Measurements from ENCODE around the gene OAT. TPM values are rescaled to one million over a fixed set of nuclear protein-coding genes. Genes with fewer than 3 reads are reported as not detected.

OAT gene
- total and polyA plus RNA-seq, 2 donors from 2014 or later: 44.1 to 76.6 TPM

DNA sequence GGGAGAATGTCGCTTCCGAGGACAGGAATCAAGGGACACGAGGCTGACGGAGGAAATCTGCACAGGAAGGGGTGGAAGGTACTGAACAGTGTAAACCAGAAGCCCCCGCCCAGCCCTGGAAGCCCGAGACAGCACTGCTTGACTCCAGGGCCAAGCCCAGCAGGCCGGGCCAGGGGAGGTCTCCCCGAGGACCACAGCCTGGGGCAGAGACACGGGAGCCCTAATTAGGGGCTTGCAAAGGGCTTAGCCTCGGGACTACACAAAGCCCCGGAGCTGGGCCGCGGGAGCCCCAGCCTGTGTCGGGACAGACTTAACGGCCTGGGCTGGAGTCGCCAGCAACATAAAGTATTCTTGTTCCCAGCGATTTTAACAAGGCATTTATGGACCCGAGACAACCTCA is 50.8 kb downstream of the OAT start:
- intact Hi-C loops (cut with DNase I): no loop called here
- Histone ChIP-seq H3K27ac (ENCODE audit: low read depth in 2 of 2, low read length in 2 of 2) (no peak overlapping the region), H3K4me3 (ENCODE audit: low read length in 3 of 3) (no peak overlapping the region), H3K4me1 (ENCODE audit: control insufficient read depth in 2 of 3, insufficient read depth in 2 of 3, low read depth in 1 of 3, low read length in 3 of 3) (no peaks in the 10 kb centered on the region), H3K9me3 (ENCODE audit: control insufficient read depth in 2 of 3, insufficient read depth in 1 of 3, low read length in 3 of 3) (no peaks in the 10 kb centered on the region), H3K36me3 (ENCODE audit: control insufficient read depth in 2 of 3, insufficient read depth in 3 of 3, low read length in 3 of 3) (no peaks in the 10 kb centered on the region), H3K9ac (ENCODE audit: low read length in 3 of 3) (no peak overlapping the region), H3K27me3 (ENCODE audit: control insufficient read depth, insufficient read depth, low read length) (no peaks in the 10 kb centered on the region)
- DNase-seq (no peak), FAIRE-seq (no peak)
- TF ChIP-seq, protein P1, sequence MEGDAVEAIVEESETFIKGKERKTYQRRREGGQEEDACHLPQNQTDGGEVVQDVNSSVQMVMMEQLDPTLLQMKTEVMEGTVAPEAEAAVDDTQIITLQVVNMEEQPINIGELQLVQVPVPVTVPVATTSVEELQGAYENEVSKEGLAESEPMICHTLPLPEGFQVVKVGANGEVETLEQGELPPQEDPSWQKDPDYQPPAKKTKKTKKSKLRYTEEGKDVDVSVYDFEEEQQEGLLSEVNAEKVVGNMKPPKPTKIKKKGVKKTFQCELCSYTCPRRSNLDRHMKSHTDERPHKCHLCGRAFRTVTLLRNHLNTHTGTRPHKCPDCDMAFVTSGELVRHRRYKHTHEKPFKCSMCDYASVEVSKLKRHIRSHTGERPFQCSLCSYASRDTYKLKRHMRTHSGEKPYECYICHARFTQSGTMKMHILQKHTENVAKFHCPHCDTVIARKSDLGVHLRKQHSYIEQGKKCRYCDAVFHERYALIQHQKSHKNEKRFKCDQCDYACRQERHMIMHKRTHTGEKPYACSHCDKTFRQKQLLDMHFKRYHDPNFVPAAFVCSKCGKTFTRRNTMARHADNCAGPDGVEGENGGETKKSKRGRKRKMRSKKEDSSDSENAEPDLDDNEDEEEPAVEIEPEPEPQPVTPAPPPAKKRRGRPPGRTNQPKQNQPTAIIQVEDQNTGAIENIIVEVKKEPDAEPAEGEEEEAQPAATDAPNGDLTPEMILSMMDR (IDR thresholded peaks at IDR 0.05; ENCODE audit: borderline replicate concordance, extremely low read depth, insufficient read depth): no peak

DNA sequence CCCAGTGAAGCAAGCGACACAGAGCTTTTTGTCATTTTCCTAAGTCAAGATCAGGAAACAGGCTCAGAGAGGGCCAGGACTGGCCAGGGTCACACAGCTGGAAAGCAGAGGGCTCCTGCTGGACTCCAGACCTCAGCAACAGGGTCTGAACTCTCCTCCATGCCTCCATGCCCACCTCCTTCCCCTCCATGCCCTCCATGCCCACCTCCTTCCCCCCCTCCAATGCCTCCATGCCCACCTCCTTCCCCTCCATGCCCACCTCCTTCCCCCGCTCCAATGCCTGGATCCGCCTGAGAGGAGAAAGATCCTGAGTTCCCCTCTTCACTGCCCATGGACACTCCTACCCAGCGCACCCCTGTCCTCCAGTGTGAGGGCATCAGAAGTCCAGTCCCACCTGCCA is 51.3 kb downstream of the OAT start:
- no peaks in the 10 kb centered on the region for H3K27me3 ChIP-seq (ENCODE audit: control insufficient read depth, insufficient read depth, low read length)
- TF ChIP-seq, protein P1 (IDR thresholded peaks at IDR 0.05; ENCODE audit: borderline replicate concordance, extremely low read depth, insufficient read depth): no peak
- no peak overlapping the region for H3K4me3 ChIP-seq (ENCODE audit: low read length in 3 of 3)
- H3K27ac ChIP-seq (ENCODE audit: low read depth in 2 of 2, low read length in 2 of 2): no peak overlapping the region
- H3K4me1 ChIP-seq (ENCODE audit: control insufficient read depth in 2 of 3, insufficient read depth in 2 of 3, low read depth in 1 of 3, low read length in 3 of 3): no peaks in the 10 kb centered on the region
- intact Hi-C loops (cut with DNase I): no loop called here
- H3K9me3 ChIP-seq (ENCODE audit: control insufficient read depth in 2 of 3, insufficient read depth in 1 of 3, low read length in 3 of 3): no peaks in the 10 kb centered on the region
- no peak overlapping the region for H3K9ac ChIP-seq (ENCODE audit: low read length in 3 of 3)
- no peak for FAIRE-seq
- DNase-seq: no peak
- H3K36me3 ChIP-seq (ENCODE audit: control insufficient read depth in 2 of 3, insufficient read depth in 3 of 3, low read length in 3 of 3): no peaks in the 10 kb centered on the region

DNA sequence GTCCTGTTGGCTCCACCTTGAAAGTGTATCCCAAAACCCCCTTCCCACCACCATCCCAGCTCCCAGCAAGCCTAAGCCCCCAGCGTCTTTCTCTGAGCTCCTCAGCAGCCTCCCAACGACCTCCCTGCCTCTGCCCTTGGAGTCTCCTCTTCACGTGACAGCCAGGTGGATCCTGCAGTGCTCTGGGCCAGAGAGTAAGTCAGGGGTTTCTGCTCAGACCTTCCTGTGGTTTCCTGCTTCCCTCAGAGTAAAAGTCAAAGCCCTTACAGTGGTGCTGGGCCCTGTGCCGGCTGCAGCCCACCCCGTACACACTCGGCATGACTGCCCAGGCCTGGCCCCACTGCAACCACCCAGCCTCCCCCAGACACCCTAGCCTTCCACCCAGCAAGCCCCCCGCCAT is 51.9 kb downstream of the OAT start:
- Histone ChIP-seq H3K4me1 (ENCODE audit: control insufficient read depth in 2 of 3, insufficient read depth in 2 of 3, low read depth in 1 of 3, low read length in 3 of 3) (no peaks in the 10 kb centered on the region), H3K36me3 (ENCODE audit: control insufficient read depth in 2 of 3, insufficient read depth in 3 of 3, low read length in 3 of 3) (no peaks in the 10 kb centered on the region), H3K4me3 (ENCODE audit: low read length in 3 of 3) (no peak overlapping the region), H3K27ac (ENCODE audit: low read depth in 2 of 2, low read length in 2 of 2) (no peak overlapping the region), H3K9ac (ENCODE audit: low read length in 3 of 3) (no peak overlapping the region), H3K9me3 (ENCODE audit: control insufficient read depth in 2 of 3, insufficient read depth in 1 of 3, low read length in 3 of 3) (no peaks in the 10 kb centered on the region), H3K27me3 (ENCODE audit: control insufficient read depth, insufficient read depth, low read length) (no peaks in the 10 kb centered on the region)
- FAIRE-seq: no peak
- intact Hi-C loops (cut with DNase I): no loop called here
- DNase-seq: no peak
- TF ChIP-seq, protein P1 (IDR thresholded peaks at IDR 0.05; ENCODE audit: borderline replicate concordance, extremely low read depth, insufficient read depth): no peak

DNA sequence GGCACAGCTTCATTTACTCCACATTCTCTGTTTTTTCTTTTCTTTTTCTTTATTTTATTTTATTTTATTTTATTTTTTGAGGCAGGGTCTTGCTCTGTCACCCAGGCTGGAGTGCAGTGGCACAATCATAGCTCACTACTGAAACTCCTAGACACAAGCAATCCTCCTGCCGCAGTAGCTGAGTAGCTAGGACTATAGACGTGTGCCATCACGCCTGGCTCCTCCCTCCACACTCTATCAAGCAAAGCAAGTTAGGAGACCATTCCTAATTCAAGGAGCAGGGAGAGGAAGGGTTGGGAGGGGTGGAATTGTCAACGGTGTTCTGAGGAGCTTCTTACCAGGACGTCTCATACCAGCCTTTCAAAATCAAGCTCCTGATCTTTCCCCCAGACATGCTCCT is 52.4 kb downstream of the OAT start:
- Histone ChIP-seq H3K27ac (ENCODE audit: low read depth in 2 of 2, low read length in 2 of 2) (no peak overlapping the region), H3K4me1 (ENCODE audit: control insufficient read depth in 2 of 3, insufficient read depth in 2 of 3, low read depth in 1 of 3, low read length in 3 of 3) (no peaks in the 10 kb centered on the region), H3K9me3 (ENCODE audit: control insufficient read depth in 2 of 3, insufficient read depth in 1 of 3, low read length in 3 of 3) (no peaks in the 10 kb centered on the region), H3K4me3 (ENCODE audit: low read length in 3 of 3) (no peak overlapping the region), H3K27me3 (ENCODE audit: control insufficient read depth, insufficient read depth, low read length) (no peaks in the 10 kb centered on the region), H3K36me3 (ENCODE audit: control insufficient read depth in 2 of 3, insufficient read depth in 3 of 3, low read length in 3 of 3) (no peaks in the 10 kb centered on the region), H3K9ac (ENCODE audit: low read length in 3 of 3) (no peak overlapping the region)
- TF ChIP-seq, protein P1 (IDR thresholded peaks at IDR 0.05; ENCODE audit: borderline replicate concordance, extremely low read depth, insufficient read depth): no peak
- no peak for FAIRE-seq
- no peak for DNase-seq
- intact Hi-C loops (cut with DNase I): no loop called here

All from kidney (tissue), 14 donors.